Neural progenitor cell (in vitro differentiated cells): ENCODE measurements around the gene SKI. TPM values are rescaled to one million over a fixed set of nuclear protein-coding genes. Genes with fewer than 3 reads are reported as not detected.

Source experiments
- DNase-seq: peaks from one replicate; pipeline ENCODE4 v3.0.0-alpha.2; 2016; ENCODE audit warnings: low spot score
- H2AFZ ChIP-seq: fragments of 200-600 bp; sonication (generic); replicated peaks from 2 replicates; pipeline ENCODE4 v1.6.1; 2016; ENCODE audit warnings: antibody characterized with exemption
- H3F3A ChIP-seq: fragments of 200-600 bp; sonication (generic); 2 replicates; pipeline ENCODE4 v1.6.1; 2016; ENCODE audit warnings: antibody characterized with exemption, low read depth
- H3K27ac ChIP-seq: fragments of 200-600 bp; sonication (generic); 2 replicates; pipeline ENCODE4 v1.5.1; 2016; ENCODE audit warnings: mild to moderate bottlenecking
- H3K27me3 ChIP-seq: fragments of 200-600 bp; sonication (generic); 2 replicates; pipeline ENCODE4 v1.6.1; 2016; ENCODE audit warnings: mild to moderate bottlenecking, moderate library complexity
- H3K36me3 ChIP-seq: fragments of 200-600 bp; sonication (generic); 2 replicates; pipeline ENCODE4 v1.5.1; 2016
- H3K4me1 ChIP-seq: fragments of 200-600 bp; sonication (generic); 2 replicates; pipeline ENCODE4 v1.6.1; 2016; ENCODE audit warnings: mixed run types
- H3K4me2 ChIP-seq: fragments of 200-600 bp; sonication (generic); 2 replicates; pipeline ENCODE4 v1.6.1; 2016
- H3K4me3 ChIP-seq: fragments of 200-600 bp; sonication (generic); 2 replicates; pipeline ENCODE4 v1.5.1; 2016
- H3K79me2 ChIP-seq: fragments of 200-600 bp; sonication (generic); 2 replicates; pipeline ENCODE4 v1.6.1; 2016; ENCODE audit warnings: low read depth
- H3K9ac ChIP-seq: fragments of 200-600 bp; sonication (generic); 2 replicates; pipeline ENCODE4 v1.6.1; 2016
- H3K9me3 ChIP-seq: fragments of 200-600 bp; sonication (generic); 2 replicates; pipeline ENCODE4 v1.5.1; 2016; ENCODE audit warnings: low read depth
- H4K20me1 ChIP-seq: fragments of 200-600 bp; sonication (generic); 2 replicates; pipeline ENCODE4 v1.6.1; 2016; ENCODE audit warnings: low read depth
- H3K27ac Mint-ChIP-seq: 3 replicates; pipeline ENCODE4 v1.8.0; 2021; ENCODE audit warnings: mixed read lengths
- H3K27me3 Mint-ChIP-seq: 2 replicates; pipeline ENCODE4 v1.8.0; 2022; ENCODE audit warnings: low read depth, mild to moderate bottlenecking, inconsistent platforms, moderate library complexity, mixed read lengths; ENCODE audit not compliant: insufficient read depth
- H3K36me3 Mint-ChIP-seq: 3 replicates; pipeline ENCODE4 v1.8.0; 2021; ENCODE audit warnings: mixed read lengths
- H3K4me1 Mint-ChIP-seq: 3 replicates; pipeline ENCODE4 v1.8.0; 2021; ENCODE audit warnings: mixed read lengths
- H3K4me3 Mint-ChIP-seq: 3 replicates; pipeline ENCODE4 v1.8.0; 2021; ENCODE audit warnings: mild to moderate bottlenecking, moderate library complexity, mixed read lengths
- H3K9me3 Mint-ChIP-seq: 3 replicates; pipeline ENCODE4 v1.8.0; 2020; ENCODE audit warnings: mixed read lengths
- EZH2 ChIP-seq: fragments of 200-600 bp; sonication (generic); IDR thresholded peaks from 2 replicates; pipeline ENCODE4 v1.6.1; 2017; ENCODE audit warnings: antibody characterized with exemption, mild to moderate bottlenecking, moderate library complexity
- EZH2phosphoT487 ChIP-seq: fragments of 200-600 bp; sonication (generic); IDR thresholded peaks from 2 replicates; pipeline ENCODE4 v1.6.1; 2017; ENCODE audit warnings: antibody characterized with exemption
- total RNA-seq: library from RNA; depleted of rRNA; stranded (reverse); fragments of >200 nt; gene quantifications from 2 replicates; pipeline ENCODE4 v1.2.3, GENCODE V29; 2015; ENCODE audit warnings: low replicate concordance
- TF ChIP-seq, protein P1 (sequence below): fragments of 200-600 bp; sonication (generic); IDR thresholded peaks from 2 replicates; pipeline ENCODE4 v1.5.1; 2017; ENCODE audit warnings: antibody characterized with exemption, mild to moderate bottlenecking

The SKI gene
- total RNA-seq, 1 donor from 2014 or later: 7.4 TPM

DNA sequence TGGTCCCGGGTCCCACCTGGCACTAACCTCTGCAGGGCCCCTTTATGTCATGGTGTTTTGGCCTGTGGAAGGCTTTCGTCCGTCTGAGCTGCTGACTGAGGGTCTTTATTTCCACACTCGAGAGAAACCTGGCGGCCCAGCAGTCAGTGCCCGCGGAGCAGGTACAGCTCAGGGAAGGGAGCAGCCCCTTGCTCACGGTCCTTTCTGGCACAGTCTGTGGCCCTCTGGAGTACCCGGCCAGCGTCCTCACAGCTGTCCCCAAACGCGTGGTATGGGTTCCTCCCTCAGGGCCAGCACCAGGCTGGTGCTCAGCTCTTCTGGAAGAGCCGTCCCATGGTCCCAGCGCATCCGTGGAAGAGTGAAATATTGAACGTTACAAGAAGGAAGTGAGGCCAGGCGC, 24.3 kb downstream of the SKI start:
- Histone ChIP-seq H4K20me1 (peaks cover 69% of the 10 kb centered on the region), H3K9ac (no peak overlapping the region), H3K27ac (no peak overlapping the region), H3K4me1 (peaks cover 40% of the 10 kb centered on the region), H3F3A (peaks cover 41% of the 10 kb centered on the region), H3K4me2 (no peak overlapping the region), H3K27me3 (no peaks in the 10 kb centered on the region), H3K36me3 (no peaks in the 10 kb centered on the region), H2AFZ (no peak overlapping the region), H3K4me3 (no peak overlapping the region), H3K79me2 (peaks cover 98% of the 10 kb centered on the region), H3K9me3 (no peaks in the 10 kb centered on the region)
- peaks cover 22% of the 10 kb centered on the region for H3K36me3 Mint-ChIP-seq
- TF ChIP-seq, protein P1, sequence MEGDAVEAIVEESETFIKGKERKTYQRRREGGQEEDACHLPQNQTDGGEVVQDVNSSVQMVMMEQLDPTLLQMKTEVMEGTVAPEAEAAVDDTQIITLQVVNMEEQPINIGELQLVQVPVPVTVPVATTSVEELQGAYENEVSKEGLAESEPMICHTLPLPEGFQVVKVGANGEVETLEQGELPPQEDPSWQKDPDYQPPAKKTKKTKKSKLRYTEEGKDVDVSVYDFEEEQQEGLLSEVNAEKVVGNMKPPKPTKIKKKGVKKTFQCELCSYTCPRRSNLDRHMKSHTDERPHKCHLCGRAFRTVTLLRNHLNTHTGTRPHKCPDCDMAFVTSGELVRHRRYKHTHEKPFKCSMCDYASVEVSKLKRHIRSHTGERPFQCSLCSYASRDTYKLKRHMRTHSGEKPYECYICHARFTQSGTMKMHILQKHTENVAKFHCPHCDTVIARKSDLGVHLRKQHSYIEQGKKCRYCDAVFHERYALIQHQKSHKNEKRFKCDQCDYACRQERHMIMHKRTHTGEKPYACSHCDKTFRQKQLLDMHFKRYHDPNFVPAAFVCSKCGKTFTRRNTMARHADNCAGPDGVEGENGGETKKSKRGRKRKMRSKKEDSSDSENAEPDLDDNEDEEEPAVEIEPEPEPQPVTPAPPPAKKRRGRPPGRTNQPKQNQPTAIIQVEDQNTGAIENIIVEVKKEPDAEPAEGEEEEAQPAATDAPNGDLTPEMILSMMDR: no peak
- TF ChIP-seq EZH2phosphoT487 (no peak), EZH2 (no peak)
- H3K27me3 Mint-ChIP-seq: peaks cover 9% of the 10 kb centered on the region
- peaks cover 52% of the 10 kb centered on the region for H3K4me1 Mint-ChIP-seq
- DNase-seq: no peak
- H3K4me3 Mint-ChIP-seq: no peak overlapping the region
- peak overlapping the region; percentile 68 for H3K27ac Mint-ChIP-seq
- no peaks in the 10 kb centered on the region for H3K9me3 Mint-ChIP-seq

DNA sequence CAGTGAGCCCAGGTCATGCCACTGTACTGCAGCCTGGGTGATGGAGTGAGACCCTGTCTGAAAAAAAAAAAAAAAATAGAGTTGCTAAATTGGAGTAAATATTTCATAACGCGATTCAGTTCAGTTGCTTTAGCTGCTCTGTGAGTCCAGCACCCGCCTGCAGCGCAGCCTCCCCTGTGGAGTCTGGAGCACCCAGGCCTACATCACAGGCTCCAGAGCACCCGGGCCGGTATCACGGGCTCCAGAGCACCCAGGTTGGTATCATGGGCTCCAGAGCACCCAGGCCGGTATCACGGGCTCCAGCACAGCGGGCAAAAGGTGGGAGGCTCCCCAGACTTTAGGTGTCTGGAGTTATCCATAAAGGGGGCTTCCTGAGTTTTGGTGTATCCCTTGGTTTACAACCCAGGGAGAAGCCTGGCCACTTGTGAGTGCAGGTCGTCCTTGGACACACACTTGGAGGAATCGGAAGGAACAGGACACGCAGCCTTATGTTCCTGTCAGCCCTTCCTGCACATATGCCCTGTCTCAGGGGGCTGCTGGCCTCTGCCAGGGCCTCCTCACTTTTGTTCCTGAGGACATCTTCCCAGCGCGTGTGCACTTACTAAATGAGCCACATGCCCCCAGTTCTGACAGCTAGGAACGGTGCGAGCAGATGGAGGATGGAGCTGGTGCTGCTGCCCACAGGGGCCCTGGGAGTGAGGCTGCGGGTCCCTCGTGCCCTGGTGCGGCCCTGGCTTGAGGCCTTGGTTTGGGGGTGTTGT, 25.1 kb downstream of the SKI start:
- peaks cover 33% of the 10 kb centered on the region for H3F3A ChIP-seq
- H3K9me3 ChIP-seq: no peaks in the 10 kb centered on the region
- H3K36me3 Mint-ChIP-seq: peaks cover 23% of the 10 kb centered on the region
- peaks cover 98% of the 10 kb centered on the region for H3K79me2 ChIP-seq
- peaks cover 34% of the 10 kb centered on the region for H3K4me1 ChIP-seq
- no peak overlapping the region for H3K4me3 ChIP-seq
- peaks cover 11% of the 10 kb centered on the region for H3K27me3 Mint-ChIP-seq
- H3K9me3 Mint-ChIP-seq: no peaks in the 10 kb centered on the region
- H3K36me3 ChIP-seq: no peaks in the 10 kb centered on the region
- peaks cover 49% of the 10 kb centered on the region for H3K4me1 Mint-ChIP-seq
- H3K4me2 ChIP-seq: no peak overlapping the region
- no peak overlapping the region for H3K4me3 Mint-ChIP-seq
- TF ChIP-seq EZH2phosphoT487 (no peak), EZH2 (no peak)
- TF ChIP-seq, protein P1: no peak
- H3K27ac Mint-ChIP-seq: no peak overlapping the region
- no peak overlapping the region for H3K9ac ChIP-seq
- DNase-seq: no peak
- H3K27ac ChIP-seq: no peak overlapping the region
- H4K20me1 ChIP-seq: peaks cover 69% of the 10 kb centered on the region
- no peak overlapping the region for H2AFZ ChIP-seq
- no peaks in the 10 kb centered on the region for H3K27me3 ChIP-seq

DNA sequence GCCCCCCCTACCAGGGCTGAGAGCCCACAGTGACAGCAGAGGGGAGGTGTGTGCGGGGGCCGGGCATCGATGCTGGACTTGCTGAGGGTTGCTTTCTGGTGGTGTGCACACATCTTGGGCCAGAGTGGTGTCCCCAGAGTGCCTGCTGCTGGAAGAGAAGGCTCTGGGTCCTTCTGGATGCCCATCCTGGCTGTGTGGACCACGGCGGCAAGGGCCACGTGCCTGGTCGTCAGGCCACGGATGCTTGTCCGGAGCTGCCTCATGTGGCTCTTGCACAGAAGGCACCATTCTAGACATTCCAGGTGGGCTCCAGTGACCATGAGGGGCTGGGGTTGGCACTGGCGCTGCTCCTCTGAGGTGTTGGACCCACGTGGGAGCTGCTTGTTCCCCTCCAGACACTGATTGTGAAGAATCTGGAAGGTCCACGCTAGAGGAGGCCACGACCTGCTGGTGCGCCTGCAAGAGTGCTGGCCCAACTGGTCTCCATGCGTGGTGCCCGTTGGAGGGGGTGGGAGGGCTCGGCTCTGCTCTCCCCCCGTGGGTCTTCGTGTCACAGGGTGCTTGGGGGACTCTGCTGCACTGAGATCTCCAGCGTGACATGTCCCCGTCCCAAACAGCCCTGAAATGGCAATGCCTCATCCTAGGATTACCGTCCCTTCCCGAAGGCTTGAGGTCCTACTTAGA, 25.8 kb downstream of the SKI start:
- peaks cover 44% of the 10 kb centered on the region for H3K4me1 Mint-ChIP-seq
- no peaks in the 10 kb centered on the region for H3K9me3 Mint-ChIP-seq
- H3K4me3 Mint-ChIP-seq: no peak overlapping the region
- Histone ChIP-seq H3K79me2 (peaks cover 100% of the 10 kb centered on the region), H3K9ac (no peak overlapping the region), H3K4me2 (no peak overlapping the region), H3K27me3 (no peaks in the 10 kb centered on the region), H3K27ac (no peak overlapping the region), H4K20me1 (peaks cover 69% of the 10 kb centered on the region), H3K4me1 (peaks cover 29% of the 10 kb centered on the region), H3F3A (peaks cover 26% of the 10 kb centered on the region), H3K36me3 (no peaks in the 10 kb centered on the region), H3K4me3 (no peak overlapping the region), H3K9me3 (no peaks in the 10 kb centered on the region), H2AFZ (no peak overlapping the region)
- no peak for DNase-seq
- no peak overlapping the region for H3K27ac Mint-ChIP-seq
- peaks cover 13% of the 10 kb centered on the region for H3K27me3 Mint-ChIP-seq
- TF ChIP-seq EZH2 (no peak), EZH2phosphoT487 (no peak)
- TF ChIP-seq, protein P1: no peak
- H3K36me3 Mint-ChIP-seq: peaks cover 24% of the 10 kb centered on the region
